Stimulated activated CD4-positive, alpha-beta T cell treated with anti-CD3 and anti-CD28 coated beads, Interleukin-12 subunit alpha, Interleukin-12 subunit beta, amount 100 ng/mL, for 4 hours (primary cell): Measurements from ENCODE around the gene DIS3L2.
"Not testable (repeated sequence)": the region's sequence is repeated elsewhere in the genome, so short reads cannot be mapped to it uniquely, and the experiment has no call there.

Experiments used
- DNase-seq: peaks from one replicate; pipeline ENCODE4 v3.0.0-alpha.2; 2020

DIS3L2 gene

GRCh38 chr2:232378735-232379151 is 417.2 kb downstream of the DIS3L2 start, which contains the start of gene ALPP:
ALPP (plus strand) TSS chr2:232378751; CDS start chr2:232378803, 52 bp downstream.
- not testable (repeated sequence) for DNase-seq

DNA sequence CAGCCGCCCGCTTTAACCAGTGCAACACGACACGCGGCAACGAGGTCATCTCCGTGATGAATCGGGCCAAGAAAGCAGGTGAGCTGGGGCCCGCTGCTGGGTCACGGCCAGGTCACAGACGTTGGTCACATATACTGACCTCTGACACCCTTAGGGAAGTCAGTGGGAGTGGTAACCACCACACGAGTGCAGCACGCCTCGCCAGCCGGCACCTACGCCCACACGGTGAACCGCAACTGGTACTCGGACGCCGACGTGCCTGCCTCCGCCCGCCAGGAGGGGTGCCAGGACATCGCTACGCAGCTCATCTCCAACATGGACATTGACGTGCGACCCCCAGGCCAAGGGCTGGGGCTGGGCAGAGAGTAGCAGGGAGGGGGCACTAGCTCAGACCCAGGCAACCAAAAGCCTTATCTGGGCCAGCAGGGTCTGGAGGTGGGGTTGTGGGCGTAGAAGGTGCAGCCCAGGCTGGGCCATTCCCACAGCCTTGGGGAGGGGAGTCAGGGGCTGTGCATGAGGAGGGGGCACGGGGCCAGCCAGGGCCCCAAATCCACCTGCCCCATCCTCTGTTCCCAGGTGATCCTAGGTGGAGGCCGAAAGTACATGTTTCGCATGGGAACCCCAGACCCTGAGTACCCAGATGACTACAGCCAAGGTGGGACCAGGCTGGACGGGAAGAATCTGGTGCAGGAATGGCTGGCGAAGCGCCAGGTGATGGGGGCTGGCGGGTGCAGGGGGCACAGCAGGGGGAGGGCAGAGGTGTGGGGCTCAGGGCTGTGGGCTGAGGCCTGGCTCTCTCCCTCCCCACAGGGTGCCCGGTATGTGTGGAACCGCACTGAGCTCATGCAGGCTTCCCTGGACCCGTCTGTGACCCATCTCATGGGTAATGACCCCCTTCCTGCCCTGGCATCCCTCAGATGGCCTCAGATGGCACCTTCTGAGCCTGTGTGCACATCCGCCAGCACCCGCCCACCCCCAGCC is 418.4 kb downstream of the DIS3L2 start:
- DNase-seq: not testable (repeated sequence)

GRCh38 chr2:232381204-232382031 is 419.9 kb downstream of the DIS3L2 start:
- DNase-seq: not testable (repeated sequence)

GRCh38 chr2:232382331-232383225 is 421.1 kb downstream of the DIS3L2 start:
- no peak for DNase-seq

DNA sequence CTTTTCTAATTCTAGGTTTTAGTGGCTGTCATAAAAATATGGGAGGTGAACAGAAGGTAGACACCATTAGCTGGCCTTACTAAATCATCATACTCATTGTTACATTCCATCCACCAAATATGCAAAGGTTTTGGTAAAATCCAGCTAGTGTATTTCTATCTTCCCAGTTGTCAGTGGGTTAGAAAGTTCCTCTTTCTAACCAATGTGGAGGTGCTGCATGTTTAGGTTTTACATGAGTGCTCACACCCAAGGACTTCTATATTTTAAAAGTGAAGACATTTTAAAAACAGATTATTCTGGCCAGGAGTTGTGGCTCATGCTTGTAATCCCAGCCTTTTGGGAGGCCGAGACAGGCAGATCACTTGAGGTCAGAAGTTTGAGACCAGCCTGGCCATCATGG is 423.0 kb downstream of the DIS3L2 start:
- DNase-seq: no peak

DNA sequence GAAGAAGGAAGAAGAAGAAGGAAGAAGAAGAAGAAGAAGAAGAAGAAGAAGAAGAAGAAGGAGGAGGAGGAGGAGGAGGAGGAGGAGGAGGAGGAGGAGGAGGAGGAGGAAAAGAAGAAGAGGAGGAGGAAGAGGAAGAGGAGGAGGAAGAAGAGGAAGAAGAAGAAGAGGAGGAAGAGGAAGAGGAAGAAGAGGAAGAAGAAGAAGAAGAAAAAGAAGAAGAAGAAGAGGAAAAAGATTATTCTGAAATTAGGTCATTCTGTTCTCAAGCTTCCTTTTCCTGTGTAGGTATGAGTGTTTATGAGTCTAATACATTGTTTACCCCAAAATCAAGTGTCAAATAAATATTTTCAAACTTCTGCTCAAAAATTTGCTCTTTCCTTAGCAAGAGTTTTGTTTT is 423.5 kb downstream of the DIS3L2 start:
- not testable (repeated sequence) for DNase-seq

DNA sequence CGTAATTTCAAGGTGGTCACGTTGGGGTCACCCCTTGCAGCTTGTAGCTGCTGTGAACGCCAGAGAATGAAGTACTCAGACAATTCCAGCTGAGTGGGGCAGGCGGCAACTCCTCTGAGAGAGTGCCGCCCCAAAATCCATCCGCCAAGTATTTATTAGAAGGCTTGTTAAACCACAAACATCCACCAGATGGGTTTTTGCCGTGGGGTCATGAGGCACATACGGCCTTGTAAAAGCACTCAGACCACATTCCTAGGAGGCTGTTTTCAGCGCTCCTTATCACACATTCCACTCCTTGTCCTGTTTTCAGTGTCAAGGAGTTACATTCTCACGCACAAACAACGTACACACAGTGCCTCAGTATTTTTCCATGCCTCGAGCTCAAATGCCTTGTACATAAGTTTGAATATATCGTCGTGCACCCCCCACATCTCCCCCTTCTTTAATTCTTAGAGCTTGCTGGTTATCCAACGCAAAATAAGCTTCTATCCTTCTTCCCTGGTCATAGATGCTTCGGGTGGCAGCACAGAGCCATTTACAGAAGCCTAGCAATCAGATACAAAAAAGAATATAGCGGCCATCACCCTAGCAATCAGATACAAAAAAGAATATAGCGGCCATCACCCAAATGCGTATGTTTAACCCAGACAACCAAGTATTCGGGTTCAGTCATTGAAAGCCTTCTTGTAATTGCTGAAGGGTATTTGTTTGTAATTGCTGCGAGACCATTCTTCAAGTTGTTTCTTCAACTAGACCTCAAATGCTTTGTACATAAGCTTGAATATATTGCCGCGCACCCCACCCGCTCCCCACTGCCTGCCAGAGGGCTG is 424.4 kb downstream of the DIS3L2 start:
- no peak for DNase-seq

- DNase-seq: no peak
These were observed 424.9 kb downstream of the DIS3L2 start for GRCh38 chr2:232386490-232386739.
